H1 (cell line): Measurements from ENCODE around the gene PI16. TPM values are rescaled to one million over a fixed set of nuclear protein-coding genes. Genes with fewer than 3 reads are reported as not detected.

Source experiments
- EGR1 ChIP-seq: IDR thresholded peaks from 2 replicates; pipeline ENCODE4 v1.6.1; 2011; ENCODE audit warnings: low read depth, low read length, borderline replicate concordance
- RBBP5 ChIP-seq: IDR thresholded peaks from 2 replicates; pipeline ENCODE4 v1.7.1; 2012; ENCODE audit warnings: low read depth, mild to moderate bottlenecking, inconsistent platforms, low read length, moderate library complexity, borderline replicate concordance
- SRF ChIP-seq: IDR thresholded peaks from 2 replicates; pipeline ENCODE4 v1.6.1; 2011; ENCODE audit warnings: mild to moderate bottlenecking, low read depth, low read length, moderate library complexity
- polyA plus RNA-seq, 7 experiments: library from polyadenylated mRNA; depleted of rRNA in 3 of 7; stranded (reverse) in 5 of 7; unstranded in 2 of 7; fragments of >200 nt in 5 of 7; fragments of 200-250 nt in 2 of 7; gene quantifications; 1 replicate in 5 of 7; 2 replicates in 1 of 7; 4 replicates in 1 of 7; pipeline versions ENCODE4 v1.2.1 to v1.2.3, GENCODE V29; 2011 to 2013; ENCODE audit warnings: missing spikeins in 2 of 7, mixed read lengths in 2 of 7
- total RNA-seq: library from RNA; stranded (reverse); fragmentation: NEBNext Ultra II Directional; extraction: Animal tissue kit (Norgen Biotek cat#: 25700); gene quantifications from 2 replicates; pipeline ENCODE4 v1.2.1, GENCODE V29; 2021
- TF ChIP-seq, protein P1 (sequence below): IDR thresholded peaks from 2 replicates; pipeline ENCODE4 v1.6.1; 2011; ENCODE audit warnings: low read length, improper control_type of control experiment
- TF ChIP-seq, protein P2 (sequence below): IDR thresholded peaks from 2 replicates; pipeline ENCODE4 v1.6.1; 2012; ENCODE audit warnings: inconsistent platforms

The PI16 gene
- total and polyA plus RNA-seq, 2 of the 8 experiments (the other 6 are each of a cell fraction or from before 2014, with no cell fraction given), result 0.05 TPM; not detected in 1

DNA sequence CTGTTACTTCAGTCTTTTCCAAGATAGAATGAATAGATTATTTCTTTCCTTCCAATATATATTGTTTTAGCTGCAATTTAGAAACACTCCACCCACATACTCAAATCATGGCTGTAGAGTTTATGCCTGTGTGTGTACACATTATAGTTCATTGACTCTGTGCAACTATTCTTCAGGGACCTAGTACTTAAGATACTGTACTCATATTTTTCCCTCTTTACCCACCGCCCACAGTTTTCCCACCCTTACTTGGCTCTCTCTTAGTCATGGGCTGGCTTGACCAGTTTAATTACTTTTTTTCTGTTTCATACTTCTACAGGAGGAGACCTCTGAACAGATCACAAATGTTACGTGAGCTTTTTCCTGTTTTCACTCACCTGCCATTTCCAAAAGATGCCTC is 38.4 kb upstream of the PI16 start (continued):
- TF ChIP-seq, protein P1, sequence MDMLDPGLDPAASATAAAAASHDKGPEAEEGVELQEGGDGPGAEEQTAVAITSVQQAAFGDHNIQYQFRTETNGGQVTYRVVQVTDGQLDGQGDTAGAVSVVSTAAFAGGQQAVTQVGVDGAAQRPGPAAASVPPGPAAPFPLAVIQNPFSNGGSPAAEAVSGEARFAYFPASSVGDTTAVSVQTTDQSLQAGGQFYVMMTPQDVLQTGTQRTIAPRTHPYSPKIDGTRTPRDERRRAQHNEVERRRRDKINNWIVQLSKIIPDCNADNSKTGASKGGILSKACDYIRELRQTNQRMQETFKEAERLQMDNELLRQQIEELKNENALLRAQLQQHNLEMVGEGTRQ, result no peak
- TF ChIP-seq EGR1 (no peak), SRF (no peak), RBBP5 (no peak)
- TF ChIP-seq, protein P2, sequence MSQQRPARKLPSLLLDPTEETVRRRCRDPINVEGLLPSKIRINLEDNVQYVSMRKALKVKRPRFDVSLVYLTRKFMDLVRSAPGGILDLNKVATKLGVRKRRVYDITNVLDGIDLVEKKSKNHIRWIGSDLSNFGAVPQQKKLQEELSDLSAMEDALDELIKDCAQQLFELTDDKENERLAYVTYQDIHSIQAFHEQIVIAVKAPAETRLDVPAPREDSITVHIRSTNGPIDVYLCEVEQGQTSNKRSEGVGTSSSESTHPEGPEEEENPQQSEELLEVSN, result no peak
- TF ChIP-seq, all 59 proteins: peak for 0
